Left cardiac atrium (tissue), 4 donors: Measurements from ENCODE around the gene TMPRSS9. TPM values are rescaled to one million over a fixed set of nuclear protein-coding genes. Genes with fewer than 3 reads are reported as not detected.
"Not testable (repeated sequence)": the region's sequence is repeated elsewhere in the genome, so short reads cannot be mapped to it uniquely, and the experiment has no call there.

ENCODE experiments used
- ATAC-seq, 2 donors: fragments of 200-7000 bp; cut with Tn5 transposase; one replicate each; pipeline ENCODE4 v1.9.1; 2020; ENCODE audit warnings: mild to moderate bottlenecking in 2 of 2, moderate library complexity in 2 of 2
- DNase-seq: peaks from one replicate; pipeline ENCODE4 v3.0.0-alpha.2; 2020
- intact Hi-C, 2 donors: fragments of 100-400 bp; cut with DNase I; formaldehyde crosslinking; loops; one replicate each; pipeline versions ENCODE4 v1.14.1 to v1.15.1; 2022 to 2023
- total RNA-seq, 2 donors: library from RNA; stranded (reverse); fragmentation: NEBNext Ultra II Directional; extraction: Animal tissue kit (Norgen Biotek cat#: 25700); gene quantifications; one replicate each; pipeline ENCODE4 v1.2.1, GENCODE V29; 2021
- donor health status: DM: no; HTN: yes; CAD: no.
- donor health status: DM: no; HTN: yes; CAD: no; lungs with severe emphysema.
- donor health status: DM: yes; HTN: yes; CAD: no.
- donor health status: Dilated cardiomyopathy.

TMPRSS9 gene
- total RNA-seq, 2 donors from 2014 or later = not detected

DNA sequence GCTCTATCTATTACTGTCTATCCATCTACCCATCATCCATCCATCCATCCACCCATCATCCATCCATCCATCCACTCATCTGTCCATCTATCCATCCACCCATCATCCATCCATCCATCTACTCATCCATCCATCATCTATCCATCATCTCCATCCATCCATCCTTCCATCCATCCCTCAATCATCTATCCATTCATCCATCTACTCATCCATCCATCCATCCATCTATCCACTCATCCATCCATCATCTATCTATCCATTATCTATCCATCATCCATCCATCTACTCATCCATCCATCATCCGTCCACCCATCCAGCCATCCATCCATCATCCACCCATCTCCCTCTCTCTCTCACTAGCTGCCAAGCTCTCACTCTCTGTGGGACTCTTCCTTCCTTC lies 80.5 kb downstream of the TMPRSS9 start:
- DNase-seq = no peak
- intact Hi-C loops = no loop called here
- no peak for ATAC-seq

- no peak for DNase-seq
- no peak for ATAC-seq
- intact Hi-C loops = no loop called here
Observed at GRCh38 chr19:2441096-2441752, 81.2 kb downstream of the TMPRSS9 start.

DNA sequence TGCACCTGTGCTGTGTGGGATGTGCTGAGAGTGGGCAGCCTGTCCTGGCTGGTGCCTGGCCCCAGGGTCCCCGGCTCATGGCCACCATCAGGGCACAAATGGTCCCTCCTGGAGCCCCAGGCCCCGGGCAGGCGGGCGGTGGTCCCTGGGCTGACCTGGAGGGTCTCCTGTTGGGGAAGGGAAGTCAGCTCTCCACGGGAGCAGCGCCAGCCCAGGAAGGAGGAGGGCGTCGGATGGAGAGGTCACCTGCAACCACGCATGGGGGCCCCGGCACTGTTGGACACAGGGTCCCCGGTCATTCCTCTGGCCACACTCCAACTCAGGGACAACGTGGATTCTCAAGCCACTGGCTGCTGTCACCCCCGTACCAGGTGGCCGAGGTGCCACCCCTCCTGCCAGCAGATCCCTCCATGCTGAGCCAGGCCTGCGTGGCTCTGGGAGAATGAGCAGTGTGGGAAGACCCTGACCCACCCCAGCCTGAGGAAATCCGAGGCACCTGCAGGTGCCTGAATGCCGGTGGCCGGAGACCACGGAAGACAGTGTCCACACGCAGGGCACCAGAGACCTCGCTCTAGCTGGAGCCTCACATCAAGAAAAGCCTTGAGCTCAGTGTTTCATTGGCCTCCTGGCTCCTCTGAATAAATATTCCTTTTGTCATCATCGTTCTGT lies 83.2 kb downstream of the TMPRSS9 start:
- DNase-seq (no peak), ATAC-seq (no peak)
- intact Hi-C loops = no loop called here

- intact Hi-C loops = no loop called here
- no peak for DNase-seq
- ATAC-seq = no peak
Observed at GRCh38 chr19:2443785-2444182, 83.7 kb downstream of the TMPRSS9 start.

GRCh38 chr19:2444251-2445002 lies 84.4 kb downstream of the TMPRSS9 start:
- DNase-seq = no peak
- intact Hi-C loops = no loop called here
- no peak for ATAC-seq

GRCh38 chr19:2446381-2446780 lies 86.3 kb downstream of the TMPRSS9 start:
- ATAC-seq = no peak
- intact Hi-C loops = no loop called here
- DNase-seq = no peak

DNA sequence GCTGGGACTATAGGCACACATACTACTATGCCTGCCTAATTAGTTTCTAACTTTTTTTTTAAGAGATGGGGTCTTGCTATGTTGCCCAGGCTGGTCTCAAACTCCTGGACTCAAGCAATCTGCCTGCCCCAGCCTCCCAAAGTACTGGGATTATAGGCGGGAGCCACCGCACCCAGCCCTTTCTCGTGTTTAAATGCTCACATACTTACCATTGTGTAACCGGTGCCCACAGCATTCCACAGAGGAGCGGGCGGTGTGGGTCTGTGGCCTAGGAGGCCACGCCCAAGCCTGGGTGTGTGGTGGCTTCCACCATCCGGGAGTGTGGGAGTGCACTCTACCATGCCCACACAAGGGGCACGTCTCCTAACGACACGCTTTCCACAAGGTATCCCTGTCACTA lies 89.0 kb downstream of the TMPRSS9 start:
- ATAC-seq (no peak), DNase-seq (no peak)
- intact Hi-C loops = no loop called here

- DNase-seq (no peak), ATAC-seq (no peak)
- intact Hi-C loops = no loop called here
Observed at GRCh38 chr19:2451138-2451537, 91.1 kb downstream of the TMPRSS9 start.

GRCh38 chr19:2451741-2452140 lies 91.7 kb downstream of the TMPRSS9 start:
- no peak for ATAC-seq
- no peak for DNase-seq
- intact Hi-C loops = no loop called here

DNA sequence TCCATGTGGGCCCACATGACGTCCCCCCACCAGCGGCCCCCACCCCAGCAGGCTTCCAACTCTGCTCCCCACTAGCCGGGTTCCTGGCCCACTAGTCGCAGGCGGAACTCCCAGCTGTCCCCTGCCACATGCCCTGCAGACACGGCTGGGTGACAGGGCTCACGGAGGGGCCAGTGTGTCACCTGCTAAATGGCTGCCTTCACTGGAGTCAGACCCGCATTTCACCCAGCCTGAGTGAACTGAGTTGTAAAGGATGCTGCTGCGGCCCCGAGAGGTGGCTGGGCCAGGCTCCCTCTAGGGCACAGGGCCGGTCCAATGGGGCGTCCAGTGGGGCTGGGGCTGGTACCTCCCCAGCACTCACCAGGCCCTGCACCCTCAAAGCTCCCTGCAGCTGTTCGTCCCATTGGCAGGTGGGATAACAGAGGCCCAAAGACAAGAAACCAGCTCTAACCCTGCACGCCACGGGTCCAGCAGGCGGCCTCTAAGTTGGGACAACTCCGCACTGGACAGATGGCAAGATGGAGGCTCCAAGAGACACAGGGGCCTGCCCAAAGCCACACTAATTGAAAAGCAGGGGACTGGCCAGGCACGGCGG lies 93.5 kb downstream of the TMPRSS9 start:
- DNase-seq (no peak), ATAC-seq (no peak)
- intact Hi-C loops = no loop called here

DNA sequence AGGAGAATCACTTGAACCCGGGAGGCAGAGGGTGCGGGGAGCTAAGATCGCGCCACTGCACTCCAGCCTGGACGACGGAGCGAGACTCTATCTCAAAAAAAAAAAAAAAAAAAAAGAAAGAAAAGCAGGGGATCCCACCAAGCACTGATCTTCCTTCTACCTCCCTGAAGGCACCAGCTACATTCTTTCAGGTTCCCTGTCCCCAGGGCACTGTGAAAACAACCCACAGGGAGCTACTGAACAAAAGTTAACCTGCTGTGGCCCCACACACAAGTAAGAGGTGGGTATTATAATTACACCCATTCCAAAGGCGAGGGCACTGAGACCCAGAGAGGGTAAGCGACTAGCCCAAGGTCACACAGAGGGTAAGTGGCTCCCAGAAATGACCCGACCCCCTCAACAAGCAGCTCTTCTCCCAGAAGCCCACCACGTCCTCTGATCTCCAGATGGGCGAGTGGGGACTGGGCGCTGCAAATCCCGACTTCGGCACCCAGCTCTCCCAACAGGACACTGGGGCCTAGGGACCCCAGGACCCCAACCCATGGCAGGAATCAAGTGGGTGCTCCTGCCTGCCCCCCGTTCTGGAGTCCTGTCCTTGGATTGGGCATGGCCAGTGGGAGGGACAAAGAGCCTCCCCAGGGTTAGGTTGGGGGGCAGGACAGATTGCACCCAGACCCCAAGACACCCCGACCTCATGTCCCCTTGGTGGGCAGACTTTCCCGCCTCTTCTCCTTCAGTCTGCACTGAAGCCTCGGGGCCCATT lies 94.3 kb downstream of the TMPRSS9 start:
- intact Hi-C loops = no loop called here
- ATAC-seq = no peak
- peak; percentile 12 for DNase-seq

- ATAC-seq = peak in 1 of 2 donors; percentile 4
- peak; percentile 15 for DNase-seq
Observed at GRCh38 chr19:2454962-2455850, 95.1 kb downstream of the TMPRSS9 start.

DNA sequence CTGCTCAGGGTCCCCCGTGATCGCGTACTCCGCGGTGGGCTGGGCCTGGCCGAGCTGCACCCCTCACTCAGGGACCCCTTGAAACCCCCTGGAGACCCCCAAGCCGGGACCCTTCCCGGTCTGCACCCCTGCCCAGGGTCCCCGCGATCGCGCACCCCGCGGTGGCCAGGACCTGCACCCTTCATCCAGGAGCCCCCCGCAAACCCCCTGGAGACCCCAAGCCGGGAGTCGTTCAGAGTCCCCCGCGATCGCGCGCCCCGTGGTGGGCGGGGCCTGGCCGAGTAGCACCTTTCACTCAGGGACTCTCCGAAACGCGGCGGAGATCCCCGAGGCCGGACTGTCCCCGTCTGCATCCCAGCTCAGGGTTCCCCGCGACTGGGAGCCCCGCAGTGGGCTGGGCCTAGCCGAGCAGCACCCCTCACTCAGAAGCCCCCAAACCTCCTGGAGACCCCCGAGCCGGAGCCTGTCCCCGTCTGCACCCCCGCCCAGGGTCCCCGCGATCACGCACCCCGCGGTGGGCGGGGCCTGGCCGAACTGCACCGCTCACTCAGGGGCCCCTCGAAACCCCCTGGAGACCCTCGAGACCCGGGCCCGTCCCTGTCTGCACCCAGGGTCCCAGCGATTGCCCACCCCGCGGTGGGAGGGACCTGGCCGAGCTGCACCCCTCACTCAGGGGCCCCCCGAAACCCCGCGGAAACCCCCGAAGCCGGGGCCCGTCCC lies 95.9 kb downstream of the TMPRSS9 start:
- peak; percentile 22 to 35 for ATAC-seq

More at GRCh38 chr19:2454962-2455850, 95.1 kb downstream of the TMPRSS9 start:
- intact Hi-C loops = no loop called here

DNA sequence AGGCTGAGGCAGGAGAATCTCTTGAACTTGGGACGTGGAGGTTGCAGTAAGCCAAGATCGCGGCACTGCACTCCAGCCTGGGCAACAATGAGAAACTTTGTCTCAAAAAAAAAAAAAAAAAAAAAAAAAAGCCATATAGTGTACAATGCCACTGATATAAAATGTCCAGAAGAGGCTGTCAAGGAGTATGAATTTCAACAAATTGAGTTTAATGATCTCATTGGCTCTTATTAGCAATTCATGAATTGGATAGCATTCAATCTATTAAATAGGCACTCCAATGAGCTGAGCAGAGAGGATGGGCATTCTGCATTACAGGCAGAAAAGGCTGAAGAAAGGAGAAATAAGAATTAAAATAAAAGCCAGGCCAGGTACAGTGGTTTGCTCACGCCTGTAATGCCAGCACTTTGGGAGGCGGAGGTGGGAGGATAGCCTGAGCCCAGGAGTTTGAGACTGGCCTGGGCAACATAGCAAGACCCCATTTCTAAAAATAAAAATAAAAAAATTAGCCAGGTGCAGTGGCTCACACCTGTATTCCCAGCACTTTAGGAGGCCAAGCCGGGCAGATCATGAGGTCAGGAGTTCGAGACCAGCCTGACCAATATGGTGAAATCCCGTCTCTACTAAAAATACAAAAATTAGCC lies 97.5 kb downstream of the TMPRSS9 start:
- ATAC-seq (no peak), DNase-seq (no peak)
- intact Hi-C loops = no loop called here

More for the DNA sequence above, 95.9 kb downstream of the TMPRSS9 start:
- peak; percentile 51 for DNase-seq
- intact Hi-C loops = no loop called here

- DNase-seq (no peak), ATAC-seq (no peak)
- intact Hi-C loops = no loop called here
Observed at GRCh38 chr19:2458054-2458453, 98.0 kb downstream of the TMPRSS9 start.

- DNase-seq, intact Hi-C loops, ATAC-seq: not testable (repeated sequence)
Observed at GRCh38 chr19:2458776-2459175, 98.7 kb downstream of the TMPRSS9 start.

GRCh38 chr19:2460245-2460644 lies 100.2 kb downstream of the TMPRSS9 start:
- ATAC-seq = no peak
- DNase-seq = no peak
- intact Hi-C loops = no loop called here
